ENCODE results near the gene GGN.
A peak's percentile ranks its signal among the peaks of the same experiment; 100 is the strongest.
"Not testable (repeated sequence)": the region's sequence is repeated elsewhere in the genome, so short reads cannot be mapped to it uniquely, and the experiment has no call there.

Gene GGN

DNA sequence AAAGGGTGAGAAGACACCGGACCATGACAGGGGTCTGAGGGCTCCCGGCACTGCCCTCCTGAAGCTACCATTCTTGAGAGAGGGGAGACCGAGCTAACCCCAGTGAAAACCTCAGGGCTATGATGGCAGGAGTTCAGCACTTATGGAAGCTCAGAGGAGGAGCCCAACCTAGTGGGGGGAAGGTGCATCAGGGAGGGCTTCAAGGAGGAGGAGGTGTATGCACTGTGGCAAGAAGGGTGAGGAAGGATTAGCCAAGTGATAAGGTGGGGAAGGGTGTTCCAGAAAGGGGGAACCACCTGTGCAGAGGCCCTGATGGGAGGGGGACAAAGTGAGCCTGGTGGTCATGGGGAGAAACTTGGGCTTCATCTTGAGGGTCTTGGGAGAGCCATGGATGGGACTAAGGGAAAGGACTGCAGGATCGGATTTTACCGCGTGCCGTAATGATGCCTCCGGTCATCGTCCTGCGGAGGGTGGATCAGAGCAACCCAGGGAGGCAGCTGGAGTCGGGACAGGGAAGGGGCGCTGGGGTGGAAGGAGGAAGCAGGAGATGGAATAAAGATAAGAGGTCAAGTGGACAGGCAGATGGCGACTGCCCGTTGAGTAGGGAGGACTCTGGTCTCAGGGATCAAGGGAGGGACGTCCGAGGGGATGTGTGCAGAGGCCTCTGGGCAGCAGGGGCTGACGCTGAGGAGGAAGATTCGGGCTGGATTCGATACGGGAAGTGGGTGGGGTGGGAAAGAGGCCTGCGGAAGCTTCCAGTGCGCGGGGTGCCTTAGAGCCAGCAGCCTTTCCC is 26.8 kb downstream of the GGN start:
- no peak for DNase-seq

DNA sequence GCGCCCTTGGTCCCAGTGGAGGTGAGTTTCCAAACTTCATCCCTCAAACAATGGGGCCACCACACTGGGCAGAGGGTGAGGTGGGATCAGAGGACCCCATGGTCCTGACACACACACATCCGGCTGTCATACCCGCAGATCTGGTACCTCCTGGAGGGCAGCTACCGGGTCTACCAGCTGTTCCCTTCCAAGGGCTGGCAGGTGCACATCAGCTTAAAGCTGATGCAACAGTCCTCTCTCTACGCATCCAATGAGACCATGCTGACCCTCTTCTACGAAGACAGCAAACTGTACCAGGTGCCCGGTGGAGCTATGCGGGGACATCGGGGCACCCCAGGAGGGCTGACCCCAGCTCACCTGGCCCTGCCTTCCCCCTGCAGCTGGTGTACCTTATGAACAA is 27.5 kb downstream of the GGN start:
- no peak for DNase-seq

DNA sequence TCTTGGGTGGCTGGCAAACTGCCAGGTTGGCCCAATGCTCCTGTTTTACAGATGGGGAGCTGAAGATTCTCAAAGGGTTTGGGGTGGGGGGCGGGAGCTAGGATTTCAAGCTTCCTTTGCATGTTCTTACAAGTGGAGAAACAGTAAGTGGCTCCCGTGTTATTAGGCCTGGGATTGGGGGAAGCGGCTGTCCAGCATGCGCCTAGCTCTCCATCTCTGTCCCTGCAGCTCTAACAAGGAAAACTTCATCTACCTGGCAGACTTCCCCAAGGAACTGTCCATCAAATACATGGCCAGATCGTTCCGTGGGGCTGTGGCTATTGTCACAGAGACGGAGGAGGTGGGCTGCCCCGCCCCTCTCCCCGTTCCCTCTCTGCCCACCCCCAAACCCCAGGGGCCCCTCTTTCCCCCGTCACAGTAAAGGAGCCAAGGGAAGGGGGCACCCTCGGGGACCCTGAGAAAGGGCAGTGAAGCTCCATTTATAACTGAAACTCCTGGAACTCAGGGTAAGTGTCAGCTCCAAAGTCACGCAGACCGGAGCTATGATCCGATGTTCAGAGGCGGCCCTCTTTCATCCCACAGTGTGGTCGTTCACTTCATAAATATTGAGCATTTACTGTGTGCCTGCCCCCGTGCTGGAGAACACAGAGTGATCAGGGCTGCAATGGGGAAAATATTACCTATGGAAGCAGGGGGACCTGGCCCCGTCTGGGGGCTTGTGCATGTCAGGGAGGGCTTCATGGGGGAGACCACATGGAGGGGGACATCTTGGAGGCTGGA is 28.4 kb downstream of the GGN start:
- DNase-seq = no peak

DNA sequence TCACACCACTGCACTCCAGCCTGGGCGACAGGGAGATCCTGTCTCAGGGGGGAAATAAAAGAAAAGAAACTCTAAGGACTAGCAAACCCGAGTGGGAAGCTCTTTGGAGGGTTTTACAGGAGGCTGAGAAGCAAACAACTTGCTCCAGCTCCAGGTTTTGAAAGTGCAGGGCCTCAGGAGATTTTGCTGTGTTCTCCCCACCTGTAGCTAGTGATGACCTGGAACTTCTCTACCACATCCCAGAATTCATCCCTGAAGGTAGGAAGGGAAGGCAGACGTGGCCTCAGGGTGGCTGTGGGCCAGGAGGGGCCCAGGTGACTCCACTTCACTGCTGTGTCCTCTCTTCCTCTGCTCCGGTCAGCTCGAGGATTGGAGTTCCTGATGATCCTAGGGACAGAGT is 29.8 kb downstream of the GGN start:
- no peak for DNase-seq

DNA sequence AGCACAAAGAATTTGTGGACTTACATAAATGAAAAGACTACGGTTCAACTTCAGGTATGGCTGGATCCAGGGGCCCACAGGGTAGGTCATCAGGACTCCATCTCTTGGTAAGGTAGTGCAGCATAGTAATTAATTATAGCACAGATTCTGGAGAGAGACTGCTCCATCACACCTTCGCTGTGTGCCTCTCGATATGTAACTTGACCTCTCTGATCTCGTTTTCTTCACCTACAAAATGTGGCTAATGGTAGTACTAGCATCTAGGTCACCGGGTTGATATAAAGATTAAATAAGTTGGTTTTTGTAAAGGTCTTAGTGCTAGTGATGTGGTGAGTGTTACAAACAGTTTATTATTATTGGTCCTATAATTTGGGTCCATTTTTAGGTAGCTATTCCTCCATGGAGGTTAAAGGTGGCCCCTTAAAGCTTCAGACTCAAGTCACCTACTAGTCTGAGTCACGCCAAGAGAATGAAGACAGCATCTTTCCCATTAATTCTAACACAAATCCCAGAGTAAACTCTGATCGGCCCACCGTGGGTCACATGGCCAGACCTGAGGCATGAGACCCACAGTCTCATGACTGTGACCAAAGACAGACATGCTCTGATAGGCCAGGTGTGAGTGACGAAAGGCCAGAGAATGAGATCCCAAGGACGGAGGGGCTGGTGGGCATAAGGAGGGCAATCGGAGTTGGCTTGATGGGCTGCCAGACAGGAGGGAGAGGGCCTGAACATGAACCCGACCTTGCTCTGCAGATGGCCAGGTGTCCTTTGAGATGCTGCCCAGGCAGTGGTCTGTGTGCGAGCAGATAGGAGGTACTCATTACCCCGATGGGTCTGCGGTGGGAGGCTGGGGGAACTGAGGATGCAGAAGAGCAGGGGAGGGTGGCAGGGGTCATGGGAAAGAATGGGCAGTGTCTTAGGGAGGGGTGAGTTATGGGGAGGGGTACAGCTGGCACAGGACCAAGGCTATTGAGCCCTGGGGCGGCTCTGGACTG is 31.8 kb downstream of the GGN start:
- no peak for DNase-seq

DNA sequence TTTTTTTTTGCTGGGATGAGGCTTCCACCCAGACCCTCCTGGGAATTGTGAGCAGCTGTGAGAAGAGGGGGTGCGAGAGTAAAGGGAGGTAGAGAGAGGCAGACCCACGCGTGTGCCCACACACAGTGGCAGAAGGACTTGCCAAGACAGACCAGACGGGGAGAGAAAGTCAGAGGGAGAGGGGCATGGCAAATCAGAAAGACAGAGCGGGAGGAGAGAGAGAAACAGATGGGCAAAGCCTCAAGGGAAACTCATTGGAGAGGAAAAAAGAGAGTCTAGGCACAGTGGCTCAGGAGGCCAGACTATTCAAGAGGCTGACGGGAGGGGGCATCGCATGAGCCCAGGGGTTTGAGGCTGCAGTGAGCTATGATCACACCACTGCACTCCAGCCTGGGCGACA is 35.2 kb downstream of the GGN start:
- no peak for DNase-seq

DNA sequence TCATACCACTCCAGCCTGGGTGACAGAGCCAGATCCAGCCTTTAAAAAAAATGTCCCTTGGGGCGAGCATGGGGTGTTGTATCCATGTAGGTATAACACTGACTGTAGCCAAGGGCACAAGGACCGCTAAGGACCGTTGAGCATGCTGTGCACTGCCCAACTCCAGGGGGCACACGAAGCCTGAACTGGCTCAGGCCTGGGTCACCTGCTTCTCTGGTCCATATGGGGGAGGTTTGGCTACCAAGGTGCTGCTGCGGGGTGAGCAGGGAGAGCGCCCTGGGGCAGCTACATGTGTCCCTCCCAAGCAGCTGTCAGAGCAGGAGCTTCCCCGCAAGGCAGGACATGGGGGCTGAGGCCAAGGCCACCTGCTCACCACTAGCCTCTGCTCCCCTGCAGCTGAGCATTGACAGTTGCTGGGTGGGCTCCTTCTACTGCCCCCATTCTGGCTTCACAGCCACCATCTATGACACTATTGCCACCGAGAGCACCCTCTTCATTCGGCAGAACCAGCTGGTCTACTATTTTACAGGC is 35.9 kb downstream of the GGN start:
- no peak for DNase-seq

DNA sequence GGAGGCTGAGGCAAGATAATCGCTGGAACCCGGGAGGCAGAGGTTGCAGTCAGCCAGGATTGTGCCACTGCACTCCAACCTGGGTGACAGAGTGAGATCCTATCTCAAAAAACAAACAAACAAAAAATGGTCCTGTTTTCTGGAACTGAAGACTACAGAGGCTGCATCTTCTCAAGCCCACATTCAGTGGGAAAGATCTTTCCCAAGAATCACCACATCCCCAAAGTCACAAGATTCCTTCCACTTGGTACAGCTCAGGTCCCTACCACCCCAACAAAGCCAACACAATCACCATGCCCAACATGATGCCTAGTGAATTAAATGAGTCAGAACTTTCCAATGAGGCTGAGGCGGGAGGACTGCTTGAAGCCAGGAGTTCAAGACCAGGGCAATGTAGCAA is 37.0 kb downstream of the GGN start:
- no peak for DNase-seq

DNA sequence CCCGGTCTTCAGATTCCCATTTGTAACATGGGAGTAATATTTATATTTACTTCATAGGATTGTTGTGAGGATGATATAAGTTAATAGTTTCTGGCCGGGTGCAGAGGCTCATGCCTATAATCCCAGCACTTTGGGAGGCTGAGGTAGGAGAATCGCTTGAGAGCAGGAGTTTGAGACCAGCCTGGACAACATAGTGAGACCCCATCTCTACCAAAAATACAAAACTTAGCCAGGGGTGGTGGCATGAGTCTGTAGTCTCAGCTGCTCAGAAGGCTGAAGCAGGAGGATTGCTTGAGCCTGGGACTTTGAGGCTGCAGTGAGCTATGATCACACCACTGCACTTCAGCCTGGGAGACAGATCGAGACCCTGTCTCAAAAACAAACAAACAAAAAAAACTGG is 41.0 kb downstream of the GGN start:
- no peak for DNase-seq

DNA sequence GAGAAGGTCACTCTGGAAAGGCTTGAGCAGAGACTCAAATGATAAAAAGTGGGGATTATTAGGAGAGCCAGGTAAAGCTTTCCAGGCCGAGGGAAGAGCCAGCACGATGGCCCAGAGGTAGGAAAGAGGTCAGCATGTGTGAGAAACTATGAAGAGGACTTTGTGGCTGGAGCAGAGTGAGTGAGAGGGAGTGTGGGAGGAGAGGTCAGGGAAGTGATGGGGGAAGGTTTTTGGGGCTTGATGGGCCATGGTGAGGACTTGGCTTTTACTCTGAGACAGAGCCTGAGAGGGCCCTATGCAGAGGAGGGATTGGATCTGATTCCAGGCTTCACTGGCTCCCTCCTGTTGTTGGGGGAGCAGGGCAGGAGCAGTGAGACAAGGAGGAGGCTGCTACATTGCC is 46.9 kb downstream of the GGN start:
- DNase-seq = no peak

DNA sequence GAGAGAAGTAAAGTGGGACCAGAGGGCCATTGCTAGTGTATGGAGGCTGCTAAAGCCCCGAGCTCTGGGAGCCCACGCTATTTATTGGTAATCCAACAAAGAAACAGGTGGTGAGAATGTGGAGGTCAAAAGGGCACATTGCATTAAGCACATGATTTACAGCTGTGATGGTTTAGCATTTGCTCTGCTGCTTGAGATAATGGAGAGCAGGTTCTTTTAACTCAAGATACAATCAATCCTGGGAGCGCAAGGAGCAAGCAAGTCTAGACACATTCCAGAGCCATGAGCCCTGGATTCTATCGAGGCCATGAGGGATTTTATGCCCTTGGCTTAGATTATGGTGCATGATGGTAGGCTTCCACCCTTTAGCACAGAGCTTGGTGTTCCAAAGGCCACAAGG is 48.8 kb downstream of the GGN start:
- not testable (repeated sequence) for DNase-seq

DNA sequence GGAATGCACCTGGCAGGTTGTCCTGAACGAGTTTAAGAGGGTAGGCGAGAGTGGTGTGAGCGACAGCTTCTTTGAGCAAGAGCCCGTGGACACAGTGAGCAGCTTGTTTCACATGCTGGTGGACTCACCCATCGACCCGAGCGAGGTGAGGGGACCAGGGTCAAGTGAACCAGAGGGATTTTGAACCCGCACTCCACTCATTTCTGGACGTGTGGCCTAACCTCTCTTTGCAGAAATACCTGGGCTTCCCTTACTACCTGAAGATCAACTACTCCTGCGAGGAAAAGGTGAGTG is 50.5 kb downstream of the GGN start:
- no peak for DNase-seq

DNA sequence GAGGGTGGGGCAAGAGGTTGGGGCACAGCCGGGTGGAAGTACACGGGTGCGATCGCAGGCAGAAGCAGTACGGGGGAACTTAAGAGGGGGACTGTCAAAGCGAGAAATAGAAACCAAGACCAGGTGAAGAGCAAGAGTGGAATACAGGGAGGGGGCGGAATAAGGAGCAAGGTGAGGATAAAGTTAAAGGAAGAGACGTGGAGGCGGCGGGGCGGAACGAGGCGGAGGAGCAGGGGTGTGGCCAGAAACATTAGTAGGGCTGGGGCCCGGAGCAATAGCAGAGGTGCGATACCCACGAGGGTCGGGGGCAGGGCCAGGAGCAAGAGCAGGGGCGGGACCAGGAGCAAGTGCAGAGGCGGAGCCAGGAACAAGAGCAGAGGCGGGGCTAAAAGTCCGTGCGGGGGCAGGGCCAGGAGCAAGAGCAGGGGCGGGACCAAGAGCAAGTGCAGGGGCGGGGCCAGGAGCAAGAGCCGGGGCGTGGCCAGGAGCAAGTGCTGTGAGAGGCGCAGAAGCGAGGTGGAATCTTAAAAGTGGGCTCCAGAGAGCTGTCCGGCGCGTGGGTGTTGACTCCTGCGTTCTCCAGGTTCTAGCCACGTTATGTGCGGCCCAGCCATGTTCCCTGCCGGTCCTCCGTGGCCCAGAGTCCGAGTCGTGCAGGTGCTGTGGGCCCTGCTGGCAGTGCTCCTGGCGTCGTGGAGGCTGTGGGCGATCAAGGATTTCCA is 51.0 kb downstream of the GGN start:
- peak; percentile 91 to 97 for DNase-seq

DNA sequence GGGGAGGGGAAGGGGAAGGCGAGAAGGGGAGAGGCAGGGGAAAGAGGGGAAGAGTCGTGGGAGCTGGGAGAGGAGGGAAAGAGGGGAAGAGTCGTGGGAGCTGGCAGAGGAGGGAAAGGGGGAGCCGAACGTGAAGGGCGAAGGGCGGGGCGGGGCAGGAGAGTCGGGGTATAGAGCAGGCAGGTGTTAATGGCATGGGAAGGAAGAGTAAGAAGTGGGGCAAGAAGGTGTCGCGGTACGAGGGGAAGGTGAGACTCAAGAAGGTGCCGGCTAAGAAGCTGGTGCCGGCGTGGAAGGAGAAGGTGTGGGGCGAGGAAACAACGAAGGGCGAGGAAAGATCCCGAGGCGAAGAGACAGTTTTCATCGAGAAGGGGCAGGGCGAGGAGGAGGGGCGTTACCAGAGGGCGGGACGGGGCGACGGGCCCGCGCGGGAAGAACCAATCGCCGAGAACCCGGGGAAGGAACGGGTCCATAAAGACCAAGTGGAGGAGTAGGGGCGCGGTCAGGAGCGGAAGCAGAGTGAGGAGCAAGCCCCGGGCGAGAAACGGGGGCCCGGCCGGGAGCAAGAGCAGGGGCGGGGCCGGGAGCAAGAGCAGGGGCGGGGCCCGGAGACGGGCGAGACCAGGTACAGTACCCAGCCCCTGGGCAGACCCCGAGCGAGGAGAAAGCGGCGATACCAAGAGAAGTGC is 51.7 kb downstream of the GGN start:
- DNase-seq = peak; percentile 91 to 97
